ENCODE data around the gene ARHGEF4. TPM values are rescaled to one million over a fixed set of nuclear protein-coding genes. Genes with fewer than 3 reads are reported as not detected.
A peak's percentile ranks its signal among the peaks of the same experiment; 100 is the strongest.

The ARHGEF4 gene
- total RNA-seq, 2 experiments from 2014 or later = 4.2 to 4.3 TPM

GRCh38 chr2:130799295-130799694 is 37.4 kb upstream of the ARHGEF4 start:
- no peak for TF ChIP-seq CTCF (IDR thresholded peaks at IDR 0.05)
- CTCF ChIA-PET = interaction anchor here (0.6 to 9.4 kb wide), 7 partner anchors 8 to 243 kb away, joined by 3 to 241 read pairs (median 5); no protein-coding TSS in a partner anchor
- H3K27me3 Mint-ChIP-seq = no peaks in the 10 kb centered on the region
- H3K27ac Mint-ChIP-seq = no peak overlapping the region
- no peak overlapping the region for H3K4me3 Mint-ChIP-seq
- intact Hi-C loops (cut with micrococcal nuclease) = loop anchor here (2.0 kb wide), 1 partner anchor 122 kb away; no protein-coding TSS in a partner anchor
- DNase-seq (no peak), ATAC-seq (no peak)
- H3K9me3 Mint-ChIP-seq = no peaks in the 10 kb centered on the region
- no peaks in the 10 kb centered on the region for H3K36me3 Mint-ChIP-seq (ENCODE audit: low read depth)
- H3K4me1 Mint-ChIP-seq (ENCODE audit: low read depth) = peaks cover 3% of the 10 kb centered on the region
- POLR2A ChIA-PET = no interaction called here

GRCh38 chr2:130805613-130806012 is 31.1 kb upstream of the ARHGEF4 start:
- ChIA-PET POLR2A (no interaction called here), CTCF (no interaction called here)
- Mint-ChIP-seq H3K36me3 (ENCODE audit: low read depth) (no peaks in the 10 kb centered on the region), H3K9me3 (no peaks in the 10 kb centered on the region), H3K27ac (no peak overlapping the region), H3K4me3 (no peak overlapping the region), H3K4me1 (ENCODE audit: low read depth) (peaks cover 6% of the 10 kb centered on the region), H3K27me3 (peaks cover 11% of the 10 kb centered on the region)
- no peak for ATAC-seq
- no peak for TF ChIP-seq CTCF (IDR thresholded peaks at IDR 0.05)
- DNase-seq = no peak
- intact Hi-C loops (cut with micrococcal nuclease) = no loop called here

GRCh38 chr2:130806370-130806769 is 30.3 kb upstream of the ARHGEF4 start:
- H3K36me3 Mint-ChIP-seq (ENCODE audit: low read depth) = no peaks in the 10 kb centered on the region
- ATAC-seq (peak; percentile 20), DNase-seq (peak; percentile 23)
- H3K27ac Mint-ChIP-seq = no peak overlapping the region
- H3K27me3 Mint-ChIP-seq = peaks cover 11% of the 10 kb centered on the region
- CTCF ChIA-PET = interaction anchor here (1.3 to 1.6 kb wide), 2 partner anchors 8 to 67 kb away, joined by 5 read pairs; no protein-coding TSS in a partner anchor
- POLR2A ChIA-PET = interaction anchor here (0.7 kb wide), 1 partner anchor 19 kb away, joined by 4 read pairs; no protein-coding TSS in a partner anchor
- H3K4me3 Mint-ChIP-seq = no peak overlapping the region
- intact Hi-C loops (cut with micrococcal nuclease) = no loop called here
- peaks cover 6% of the 10 kb centered on the region for H3K4me1 Mint-ChIP-seq (ENCODE audit: low read depth)
- no peak for TF ChIP-seq CTCF (IDR thresholded peaks at IDR 0.05)
- H3K9me3 Mint-ChIP-seq = no peaks in the 10 kb centered on the region

DNA sequence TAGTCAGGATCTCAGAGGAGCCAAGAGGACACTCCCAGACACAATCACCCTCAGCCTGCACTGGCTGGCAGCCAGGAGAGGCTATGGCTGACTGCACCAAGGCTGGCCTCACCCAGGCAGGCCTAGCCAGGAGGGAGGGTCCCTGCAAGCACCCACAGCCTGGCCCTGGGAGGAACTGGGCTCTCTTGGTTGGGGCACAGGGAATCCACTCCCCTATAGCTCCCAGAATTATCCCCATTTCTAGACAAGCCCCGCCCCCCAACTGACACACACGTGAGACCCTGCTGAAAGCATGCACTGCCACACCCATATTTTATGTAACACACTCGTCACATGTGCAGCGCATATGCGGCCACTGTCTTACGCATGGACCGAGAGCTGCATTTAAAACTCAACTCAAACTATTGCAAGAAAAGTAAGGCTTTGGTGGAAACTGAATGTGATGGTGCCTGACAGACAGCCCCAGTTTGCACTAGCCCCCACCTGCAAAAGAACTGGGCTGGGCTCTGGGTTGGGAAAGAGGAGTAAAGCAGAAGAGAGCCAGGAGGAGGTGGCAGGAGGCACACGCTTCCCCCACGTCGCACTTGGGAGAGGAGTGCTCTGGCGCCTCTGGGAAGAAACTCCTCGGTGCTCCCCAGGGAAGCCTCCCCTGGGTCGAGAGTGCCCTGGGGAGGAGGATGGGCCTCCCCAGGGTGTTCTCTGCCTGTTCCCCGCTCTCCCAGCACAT is 28.9 kb upstream of the ARHGEF4 start:
- POLR2A ChIA-PET = no interaction called here
- ATAC-seq (no peak), DNase-seq (no peak)
- intact Hi-C loops (cut with micrococcal nuclease) = no loop called here
- TF ChIP-seq CTCF (IDR thresholded peaks at IDR 0.05) = no peak
- CTCF ChIA-PET = interaction anchor here (1.1 to 1.6 kb wide), 2 partner anchors 10 to 65 kb away, joined by 3 to 5 read pairs; no protein-coding TSS in a partner anchor
- no peaks in the 10 kb centered on the region for H3K9me3 Mint-ChIP-seq
- peaks cover 11% of the 10 kb centered on the region for H3K27me3 Mint-ChIP-seq
- H3K4me3 Mint-ChIP-seq = no peak overlapping the region
- no peaks in the 10 kb centered on the region for H3K36me3 Mint-ChIP-seq (ENCODE audit: low read depth)
- no peak overlapping the region for H3K27ac Mint-ChIP-seq
- peaks cover 6% of the 10 kb centered on the region for H3K4me1 Mint-ChIP-seq (ENCODE audit: low read depth)

Data from activated CD8-positive, alpha-beta T cell treated with anti-CD3 and anti-CD28 coated beads for 36 hours (primary cell).